Activated CD4-positive, alpha-beta T cell treated with anti-CD3 and anti-CD28 coated beads, Interleukin-2, amount 50 U/mL, for 16 hours (primary cell): ENCODE data around the gene CXorf49B.
"Not testable (repeated sequence)": the region's sequence is repeated elsewhere in the genome, so short reads cannot be mapped to it uniquely, and the experiment has no call there.

ENCODE experiments used
- DNase-seq: peaks from one replicate; pipeline ENCODE4 v3.0.0-alpha.2; 2020

CXorf49B gene

GRCh38 chrX:71763049-71763448 is at the start of gene CXorf49B:
Gene CXorf49B, plus strand, starts transcription at chrX:71763349. Its CDS starts 75 bp downstream, at chrX:71763424.
- DNase-seq = not testable (repeated sequence)

- not testable (repeated sequence) for DNase-seq
Observed at GRCh38 chrX:71714064-71714463, 49.1 kb upstream of the CXorf49B start.

- DNase-seq = not testable (repeated sequence)
Observed at GRCh38 chrX:71715551-71715950, 47.6 kb upstream of the CXorf49B start.

DNA sequence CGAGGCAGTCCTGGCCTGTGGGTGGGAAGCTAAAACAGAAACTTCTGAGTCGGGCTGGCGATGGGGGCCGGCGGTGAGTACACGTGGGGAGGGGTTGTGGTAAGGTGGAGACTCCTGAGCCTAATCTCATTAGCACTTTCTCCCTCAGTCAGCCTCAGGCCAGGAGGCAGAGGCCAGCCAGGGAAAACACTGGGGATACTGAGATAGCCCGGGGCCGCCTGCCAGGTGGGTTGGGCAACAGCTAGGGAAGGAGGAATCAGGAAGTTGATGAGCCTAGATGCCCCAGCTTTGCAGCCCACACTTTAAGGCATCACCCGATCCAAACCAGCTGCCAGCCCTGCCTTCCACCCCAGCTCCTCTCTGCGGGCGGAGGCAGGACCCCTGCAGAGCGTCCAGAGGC is 46.8 kb upstream of the CXorf49B start:
- not testable (repeated sequence) for DNase-seq

DNA sequence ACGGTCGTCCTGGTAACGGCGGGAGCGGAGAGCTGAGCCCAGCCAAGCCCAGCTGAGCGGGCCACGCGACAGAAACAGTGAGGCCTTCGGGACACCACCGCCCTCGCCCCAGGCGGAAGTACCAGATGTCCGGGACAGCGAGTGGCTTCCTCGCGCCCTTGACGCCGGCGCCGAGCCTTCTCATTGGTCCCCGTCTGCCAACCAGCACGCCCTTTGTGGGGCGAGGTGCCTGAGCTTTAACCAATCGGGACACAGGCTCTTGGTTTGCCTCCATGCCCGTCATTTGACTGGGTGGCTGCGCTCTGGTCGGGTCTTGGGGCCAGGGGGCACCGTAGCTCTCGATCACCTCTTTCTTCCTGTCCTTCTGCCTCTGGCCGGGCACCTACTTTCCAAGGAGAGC is 45.0 kb upstream of the CXorf49B start, which contains the start of gene CXorf49:
Gene CXorf49 (minus strand): TSS at position 101 of the 400 bp plus-strand sequence. CDS start 134 bp downstream, outside the sequence.
- not testable (repeated sequence) for DNase-seq

DNA sequence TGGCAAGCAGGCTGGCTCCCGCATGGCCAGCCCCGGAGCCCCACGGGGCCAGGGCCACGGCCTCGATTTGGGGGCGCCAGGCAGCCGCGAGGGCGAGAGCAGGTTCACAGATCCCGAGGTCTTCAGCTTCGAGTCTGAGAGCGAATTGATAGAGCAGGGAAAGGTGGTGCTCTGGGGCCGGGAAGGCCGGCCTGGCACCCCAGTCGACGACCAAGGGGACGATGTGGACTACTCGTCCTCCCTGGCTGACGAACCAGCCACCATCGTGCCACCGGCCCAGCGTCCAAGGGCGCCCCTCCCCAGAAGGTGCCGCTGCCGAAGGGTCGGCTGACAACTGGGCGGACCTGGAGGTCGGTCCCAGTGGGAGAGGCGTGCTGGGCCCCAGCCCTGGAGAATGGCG is 44.0 kb upstream of the CXorf49B start:
- DNase-seq = not testable (repeated sequence)

DNA sequence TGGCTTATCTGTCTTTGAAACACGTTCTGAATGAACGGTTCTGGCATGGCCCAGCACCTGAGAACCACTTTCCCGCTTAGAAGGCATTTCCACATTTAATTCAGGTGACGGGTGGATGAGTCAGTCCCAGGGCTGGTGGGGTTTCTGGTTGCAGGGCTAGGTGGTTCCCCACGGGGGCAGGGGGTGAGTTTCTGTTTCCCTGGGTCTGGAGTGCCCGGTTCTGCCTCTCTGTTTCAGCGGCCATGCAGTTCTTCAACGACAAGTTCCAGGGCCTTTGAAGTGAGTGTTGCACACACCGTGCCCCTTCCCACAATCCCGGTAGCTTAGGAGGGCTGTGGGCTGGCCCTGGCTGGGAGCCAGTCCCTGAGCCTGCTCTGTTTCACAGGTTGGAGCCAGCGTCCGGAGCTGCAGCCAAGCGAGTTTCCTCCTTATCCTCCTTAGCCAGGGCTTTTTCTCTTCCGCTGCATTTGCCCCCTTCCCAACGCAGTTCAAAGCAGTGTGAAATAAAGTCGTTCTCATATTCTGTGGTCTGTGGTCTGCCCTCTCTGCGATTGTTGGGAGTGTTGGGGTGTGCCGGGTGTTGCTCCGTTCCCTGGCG is 42.8 kb upstream of the CXorf49B start:
- DNase-seq = not testable (repeated sequence)

GRCh38 chrX:71760688-71761281 is 2.4 kb upstream of the CXorf49B start:
- not testable (repeated sequence) for DNase-seq

DNA sequence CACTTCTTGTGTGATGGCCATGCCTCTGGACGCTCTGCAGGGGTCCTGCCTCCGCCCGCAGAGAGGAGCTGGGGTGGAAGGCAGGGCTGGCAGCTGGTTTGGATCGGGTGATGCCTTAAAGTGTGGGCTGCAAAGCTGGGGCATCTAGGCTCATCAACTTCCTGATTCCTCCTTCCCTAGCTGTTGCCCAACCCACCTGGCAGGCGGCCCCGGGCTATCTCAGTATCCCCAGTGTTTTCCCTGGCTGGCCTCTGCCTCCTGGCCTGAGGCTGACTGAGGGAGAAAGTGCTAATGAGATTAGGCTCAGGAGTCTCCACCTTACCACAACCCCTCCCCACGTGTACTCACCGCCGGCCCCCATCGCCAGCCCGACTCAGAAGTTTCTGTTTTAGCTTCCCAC is 1.7 kb downstream of the CXorf49B start:
- DNase-seq = not testable (repeated sequence)

- DNase-seq = not testable (repeated sequence)
Observed at GRCh38 chrX:71765613-71766012, 2.5 kb downstream of the CXorf49B start.

GRCh38 chrX:71767134-71767533 is 4.0 kb downstream of the CXorf49B start:
- DNase-seq = not testable (repeated sequence)

DNA sequence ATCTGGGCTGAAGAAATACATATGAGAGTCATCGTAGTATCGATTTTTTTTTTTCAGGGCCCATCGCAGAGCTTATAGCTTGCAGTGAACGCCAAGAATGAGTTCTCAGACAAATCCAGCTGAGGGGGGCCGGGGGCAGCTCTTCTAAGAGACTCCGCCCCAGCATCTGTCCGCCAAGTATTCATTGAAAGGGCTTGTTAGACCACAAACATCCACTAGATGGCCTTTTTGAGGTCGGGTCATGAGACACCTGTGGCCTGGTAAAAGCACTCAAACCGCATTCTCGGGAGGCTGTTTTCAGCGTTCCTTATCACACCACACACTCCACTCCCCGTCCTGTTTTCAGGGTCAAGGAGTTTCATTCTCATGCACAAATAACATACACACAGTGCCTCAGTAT is 15.2 kb downstream of the CXorf49B start:
- DNase-seq = not testable (repeated sequence)

DNA sequence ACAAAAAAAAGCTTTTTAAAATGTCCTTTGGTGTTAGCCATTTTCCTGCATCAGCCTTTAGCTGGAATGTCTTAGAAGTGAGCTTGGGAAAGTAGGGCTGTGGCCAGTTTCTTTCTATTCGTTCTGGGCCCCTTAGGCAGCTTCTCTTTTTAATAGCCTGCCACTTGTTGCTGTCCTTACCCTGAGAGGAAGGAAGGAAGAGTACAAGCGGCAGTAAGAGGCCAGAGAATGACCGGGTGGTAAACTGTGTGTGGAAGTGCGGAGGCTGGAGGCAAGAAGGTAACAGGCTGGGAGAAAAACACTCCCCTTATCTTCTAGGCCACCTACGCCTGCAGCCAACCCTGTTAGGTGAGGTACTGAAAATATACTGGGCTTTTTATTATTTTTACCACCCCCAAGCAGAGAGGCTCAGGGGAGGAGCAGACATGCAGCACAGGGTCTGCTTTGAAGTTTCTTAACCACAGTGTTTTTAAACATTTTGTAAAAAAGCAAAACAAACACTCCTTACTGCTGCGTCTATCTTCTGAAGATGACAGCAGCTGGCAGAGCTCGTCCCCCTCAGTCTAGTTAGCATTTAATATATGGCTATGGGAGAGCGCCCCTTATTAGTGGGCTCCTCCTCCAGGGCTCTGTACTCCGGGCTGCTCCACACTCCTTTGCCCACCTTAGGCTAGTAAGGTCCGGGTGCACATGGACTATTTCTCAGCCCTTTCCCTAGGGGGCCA is 19.2 kb downstream of the CXorf49B start:
- not testable (repeated sequence) for DNase-seq

DNA sequence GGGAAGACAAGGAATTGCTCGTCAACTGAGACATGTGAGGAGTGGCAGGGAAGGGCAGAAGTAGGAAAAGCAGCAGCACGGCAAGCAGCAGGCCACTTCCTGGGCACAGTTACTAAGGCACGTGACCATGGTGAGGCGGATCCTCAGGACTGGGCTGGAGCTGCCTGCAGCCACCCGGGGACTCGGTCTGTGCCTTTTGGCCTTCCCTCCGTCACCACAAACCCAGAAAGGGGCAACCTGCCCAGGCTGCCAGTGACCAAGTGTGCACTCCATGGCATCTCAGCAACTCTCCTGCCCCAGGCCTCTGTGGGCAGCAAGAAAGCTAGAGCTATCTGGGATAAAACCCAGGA is 19.8 kb downstream of the CXorf49B start:
- not testable (repeated sequence) for DNase-seq

GRCh38 chrX:71783569-71784347 is 20.6 kb downstream of the CXorf49B start:
- DNase-seq = not testable (repeated sequence)

- DNase-seq = not testable (repeated sequence)
Observed at GRCh38 chrX:71784348-71784983, 21.3 kb downstream of the CXorf49B start.

GRCh38 chrX:71806450-71806849 is 43.3 kb downstream of the CXorf49B start:
- not testable (repeated sequence) for DNase-seq

GRCh38 chrX:71809886-71810285 is 46.7 kb downstream of the CXorf49B start:
- no peak for DNase-seq

GRCh38 chrX:71814123-71814912 is 51.2 kb downstream of the CXorf49B start:
- no peak for DNase-seq

DNA sequence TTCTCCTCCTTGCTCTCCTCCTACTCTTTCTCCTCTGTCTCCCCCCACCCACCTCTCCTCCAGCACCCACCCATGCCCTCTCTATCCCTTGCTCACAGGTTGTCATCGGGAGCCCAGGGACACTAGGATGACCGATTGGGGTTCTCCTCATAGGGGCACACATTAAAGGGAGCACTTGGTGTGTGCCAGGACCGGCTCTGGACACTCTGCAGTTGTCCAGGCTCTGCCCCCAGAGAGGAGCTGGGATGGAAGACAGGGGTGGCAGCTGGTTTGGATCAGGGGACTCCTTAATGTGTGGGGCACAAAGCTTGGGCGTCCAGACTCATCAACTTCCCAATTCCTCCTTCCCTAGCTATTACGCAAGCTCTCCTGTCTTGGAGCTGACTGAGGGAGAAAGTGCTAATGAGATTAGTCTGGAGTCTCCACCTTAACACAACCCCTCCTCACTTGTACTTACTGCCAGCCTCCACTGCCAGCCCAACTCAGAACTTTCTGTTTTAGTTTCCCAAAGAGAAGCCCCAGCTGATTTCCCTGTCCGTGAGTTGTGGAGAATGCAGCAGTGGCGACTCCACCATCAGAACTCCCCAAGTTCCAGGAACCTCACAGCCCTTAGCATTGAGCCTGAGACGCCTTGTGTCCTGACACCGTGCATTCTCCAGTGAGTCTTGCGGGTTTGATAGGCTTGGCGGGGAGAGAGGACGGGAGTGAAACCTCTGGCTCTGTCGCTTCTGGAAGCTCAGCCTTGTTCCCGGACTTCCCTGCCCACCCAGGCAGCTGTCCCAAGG is 52.2 kb downstream of the CXorf49B start:
- no peak for DNase-seq

GRCh38 chrX:71815906-71816156 is 52.7 kb downstream of the CXorf49B start:
- DNase-seq = no peak
